GM12878 (cell line): ENCODE measurements around the gene SNX15. TPM values are rescaled to one million over a fixed set of nuclear protein-coding genes. Genes with fewer than 3 reads are reported as not detected.

Source experiments
- BCL3 ChIP-seq: IDR thresholded peaks from 2 replicates; pipeline ENCODE4 v1.6.1; 2011; ENCODE audit warnings: borderline replicate concordance, low read depth, mild to moderate bottlenecking, moderate library complexity, low read length; ENCODE audit not compliant: insufficient read depth, poor library complexity, severe bottlenecking
- CTCF ChIP-seq, 3 experiments: IDR thresholded peaks in 2 of 3; conservative IDR thresholded peaks in 1 of 3; 2 replicates each; pipeline ENCODE4 v1.5.1; 2011; ENCODE audit warnings: low read depth in 3 of 3, low read length in 3 of 3, mild to moderate bottlenecking in 3 of 3, control low read depth in 2 of 3, moderate library complexity in 2 of 3, inconsistent platforms in 1 of 3, mixed read lengths in 1 of 3; ENCODE audit not compliant: control insufficient read depth in 2 of 3, insufficient read depth in 1 of 3; ENCODE audit errors: extremely low read depth in 1 of 3
- E2F8 ChIP-seq: fragments of 450-650 bp; IDR thresholded peaks from 2 replicates; pipeline ENCODE4 v1.6.1; 2018; ENCODE audit warnings: mild to moderate bottlenecking, low read depth, moderate library complexity; ENCODE audit not compliant: partially characterized antibody
- EED ChIP-seq: sonication (generic); IDR thresholded peaks from 2 replicates; pipeline ENCODE4 v1.6.1; 2016; ENCODE audit warnings: antibody characterized with exemption, low read depth
- HCFC1 ChIP-seq: fragments of 150-350 bp; IDR thresholded peaks from 2 replicates; pipeline ENCODE4 v1.6.1; 2014; ENCODE audit warnings: low read length
- HDAC2 ChIP-seq: fragments of 200-600 bp; sonication (generic); IDR thresholded peaks from 2 replicates; pipeline ENCODE4 v1.6.1; 2017
- KAT2A ChIP-seq: conservative IDR thresholded peaks from 2 replicates; pipeline ENCODE4 v1.6.1; 2011; ENCODE audit warnings: low read depth, low read length; ENCODE audit not compliant: control insufficient read depth
- MAX ChIP-seq: IDR thresholded peaks from 2 replicates; pipeline ENCODE4 v1.6.1; 2012; ENCODE audit warnings: low read depth, low read length, improper control_type of control experiment
- POU2F2 ChIP-seq: IDR thresholded peaks from 3 replicates; pipeline ENCODE4 v1.6.1; 2011; ENCODE audit warnings: low read depth, mild to moderate bottlenecking, low read length, borderline replicate concordance
- RB1 ChIP-seq: fragments of 450-650 bp; formaldehyde crosslinking; IDR thresholded peaks from 2 replicates; pipeline ENCODE4 v1.6.1; 2017; ENCODE audit warnings: mild to moderate bottlenecking, borderline replicate concordance
- RBBP5 ChIP-seq: fragments of 200-600 bp; sonication (generic); conservative IDR thresholded peaks from 2 replicates; pipeline ENCODE4 v1.6.1; 2016
- SRF ChIP-seq, 2 experiments: IDR thresholded peaks; 2 replicates each; pipeline ENCODE4 v1.6.1; 2011; ENCODE audit warnings: low read depth in 2 of 2, low read length in 2 of 2, mild to moderate bottlenecking in 1 of 2, moderate library complexity in 1 of 2
- STAT1 ChIP-seq: fragments of 450-650 bp; conservative IDR thresholded peaks from 2 replicates; pipeline ENCODE4 v1.6.1; 2014; ENCODE audit warnings: antibody characterized with exemption, mild to moderate bottlenecking
- STAT3 ChIP-seq: IDR thresholded peaks from 2 replicates; pipeline ENCODE4 v1.6.1; 2011; ENCODE audit warnings: low read depth, low read length, improper control_type of control experiment
- TAF1 ChIP-seq: IDR thresholded peaks from 2 replicates; pipeline ENCODE4 v1.6.1; 2011; ENCODE audit warnings: mild to moderate bottlenecking, low read depth, low read length, borderline replicate concordance
- ZBED1 ChIP-seq: IDR thresholded peaks from 2 replicates; pipeline ENCODE4 v1.6.1; 2016; ENCODE audit warnings: borderline replicate concordance
- ZBTB33 ChIP-seq: fragments of 450-650 bp; IDR thresholded peaks from 2 replicates; pipeline ENCODE4 v1.6.1; 2017; ENCODE audit warnings: mild to moderate bottlenecking
- polyA plus RNA-seq, 11 experiments: library from polyadenylated mRNA; depleted of rRNA in 4 of 11; unstranded in 6 of 11; stranded (reverse) in 5 of 11; fragments of >200 nt; fragmentation: Nextera tagmentation in 4 of 11; fragmentation: Illumina TruSeq in 1 of 11; extraction: Ambion mirVana in 4 of 11; extraction: Trizol in 1 of 11; gene quantifications; 1 replicate in 1 of 11; 2 replicates in 10 of 11; pipeline versions ENCODE4 v1.2.1 to v1.2.3, GENCODE V29; 2011 to 2016; ENCODE audit warnings: inconsistent platforms in 2 of 11, missing spikeins in 2 of 11, low read depth in 1 of 11
- total RNA-seq, 4 experiments: library from RNA; depleted of rRNA in 3 of 4; stranded (reverse); fragments of >200 nt in 3 of 4; fragmentation: Illumina TruSeq in 1 of 4; extraction: Trizol in 1 of 4; gene quantifications; 2 replicates each; pipeline versions ENCODE4 v1.2.1 to v1.2.3, GENCODE V29; 2013 to 2021

The SNX15 gene
- total and polyA plus RNA-seq, 10 of the 15 experiments (the other 5 are each of a cell fraction or from before 2014, with no cell fraction given) = 2.4 to 24.0 (median 16.1) TPM

GRCh38 chr11:65013888-65014725 is 13.1 kb upstream of the SNX15 start, which contains the start of gene ARL2 (continued):
- no peak for TF ChIP-seq E2F8
- no peak for TF ChIP-seq STAT1
- TF ChIP-seq STAT3 = no peak
- TF ChIP-seq TAF1 = 0 out of 2 replicates have a peak, but pooled peaks have one; percentile 44
- TF ChIP-seq HDAC2 = no peak
- TF ChIP-seq HCFC1 = peak; percentile 24; the same call in 1 of the 2 replicates
- no peak for TF ChIP-seq POU2F2
- peak; percentile 51 to 77 (median 74); a peak in 5 of 6 replicates for TF ChIP-seq CTCF (IDR thresholded peaks at IDR 0.05 in 2 of 3, conservative IDR thresholded peaks at IDR 0.05 in 1 of 3; ENCODE audit: control insufficient read depth in 2 of 3, extremely low read depth in 1 of 3, insufficient read depth in 1 of 3, low read depth in 3 of 3, low read length in 3 of 3)
- no peak for TF ChIP-seq SRF (IDR thresholded peaks at IDR 0.05; ENCODE audit: low read depth in 2 of 2, low read length in 2 of 2)
- TF ChIP-seq RBBP5 = no peak
- peak; percentile 96 for TF ChIP-seq MAX
- peak; percentile 71; the same call in 1 of the 2 replicates for TF ChIP-seq RB1
- no peak for TF ChIP-seq ZBED1
- no peak for TF ChIP-seq EED
- no peak for TF ChIP-seq KAT2A
- no peak for TF ChIP-seq BCL3
- no peak for TF ChIP-seq ZBTB33
